Activated CD8-positive, alpha-beta memory T cell treated with anti-CD3 and anti-CD28 coated beads for 24 hours (primary cell): ENCODE results near the gene CDC37L1.
"Not testable (repeated sequence)": the region's sequence is repeated elsewhere in the genome, so short reads cannot be mapped to it uniquely, and the experiment has no call there.

Source experiments
- DNase-seq: peaks from one replicate; pipeline ENCODE4 v3.0.0-alpha.2; 2020

The CDC37L1 gene

DNA sequence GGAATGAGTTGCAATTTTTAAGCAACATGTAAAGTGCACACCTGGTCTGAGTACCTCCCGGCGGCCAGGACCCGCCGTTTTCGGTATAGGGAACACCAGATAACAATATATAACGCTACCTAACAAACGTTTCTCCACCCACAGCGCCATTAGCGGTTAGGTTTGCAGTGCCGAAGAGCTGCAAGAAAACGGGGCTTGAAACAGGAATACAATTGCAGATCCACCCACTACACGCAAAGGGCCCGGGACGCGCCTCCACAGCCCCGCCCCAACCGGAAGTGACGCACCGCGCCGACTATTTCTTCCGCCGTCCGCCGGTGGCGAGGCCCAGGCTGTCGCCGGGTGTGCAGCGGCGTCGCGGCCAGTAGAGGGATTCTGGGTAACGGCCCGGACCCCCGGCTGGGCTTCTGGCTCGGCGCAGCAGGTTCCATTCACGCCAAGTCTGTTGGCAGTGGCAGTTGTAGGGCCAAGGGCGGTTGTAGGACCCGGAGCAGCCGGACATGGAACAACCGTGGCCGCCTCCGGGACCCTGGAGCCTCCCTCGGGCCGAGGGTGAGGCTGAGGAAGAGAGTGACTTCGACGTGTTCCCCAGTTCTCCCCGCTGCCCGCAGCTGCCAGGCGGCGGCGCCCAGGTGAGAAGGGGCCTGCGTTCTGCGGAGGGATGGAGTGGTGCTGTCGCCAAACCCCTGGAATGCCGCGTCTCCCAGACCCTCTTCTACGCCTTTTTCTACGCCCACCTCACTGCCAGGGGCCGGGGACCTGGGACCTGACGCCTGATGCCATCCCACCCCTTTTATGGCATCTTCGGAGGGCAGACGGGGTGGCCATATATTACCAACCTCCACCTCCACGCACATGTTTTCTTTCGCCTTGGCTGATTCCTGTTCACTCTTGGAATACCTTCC is at the start of gene CDC37L1:
TSS of gene CDC37L1 (plus strand) at position 302 of the 905 bp plus-strand sequence. CDS start at position 501, 199 bp downstream.
- DNase-seq, result peak; percentile 100

DNA sequence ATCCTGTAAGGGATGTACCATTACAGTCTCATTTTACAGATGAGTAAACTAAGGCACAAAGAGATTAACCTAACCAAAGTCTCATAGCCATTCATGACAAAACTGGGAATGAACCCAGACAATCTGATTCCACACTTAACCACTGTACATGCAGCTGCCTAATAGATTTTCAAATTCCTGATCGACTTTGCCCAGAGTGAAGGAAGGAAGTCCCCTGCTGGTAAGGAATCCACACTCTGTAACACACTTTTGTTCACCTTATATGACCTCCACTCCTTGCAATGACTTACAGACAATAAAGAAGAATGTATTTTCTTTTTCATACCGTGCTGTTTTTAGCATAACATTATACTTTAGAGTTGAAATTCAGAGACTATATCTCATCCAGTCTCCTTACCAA is 48.5 kb upstream of the CDC37L1 start:
- DNase-seq, result no peak

DNA sequence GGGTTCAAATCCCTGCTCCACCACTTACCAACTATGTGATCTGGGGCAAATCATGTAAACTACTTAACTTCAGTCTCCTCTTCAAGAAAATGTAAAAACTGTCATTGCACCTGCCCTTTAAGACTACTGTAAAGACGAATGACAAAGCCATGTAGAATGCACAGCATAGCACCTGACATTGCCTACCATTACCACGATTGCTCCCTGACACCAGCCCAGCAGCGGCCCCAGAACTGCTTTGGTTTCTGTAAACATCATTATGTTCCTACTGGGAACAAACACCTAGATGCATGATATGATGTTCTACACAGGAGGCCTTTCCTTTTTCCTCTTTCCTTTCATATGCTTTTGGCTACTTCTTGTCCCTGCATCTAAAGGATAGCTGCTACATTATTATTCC is 40.4 kb upstream of the CDC37L1 start:
- DNase-seq, result no peak

DNA sequence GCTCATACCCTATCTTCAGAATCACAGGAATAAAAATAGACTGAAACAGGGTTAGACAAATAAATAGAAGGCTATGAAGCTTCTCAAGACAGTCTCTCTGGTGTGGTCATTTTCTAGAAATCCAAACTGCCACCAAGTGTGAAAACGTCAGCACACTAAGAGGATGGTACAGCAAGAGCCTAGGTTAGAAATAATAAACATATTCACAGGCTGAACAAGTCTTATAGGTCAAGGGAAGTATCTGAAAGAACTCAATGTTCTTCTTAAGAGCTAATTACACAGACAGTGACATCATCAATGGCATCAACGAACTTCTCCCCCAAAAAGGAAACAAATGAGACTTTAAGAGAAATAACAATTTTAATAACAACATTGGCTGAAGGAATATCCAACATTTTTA is 39.9 kb upstream of the CDC37L1 start:
- DNase-seq, result no peak

DNA sequence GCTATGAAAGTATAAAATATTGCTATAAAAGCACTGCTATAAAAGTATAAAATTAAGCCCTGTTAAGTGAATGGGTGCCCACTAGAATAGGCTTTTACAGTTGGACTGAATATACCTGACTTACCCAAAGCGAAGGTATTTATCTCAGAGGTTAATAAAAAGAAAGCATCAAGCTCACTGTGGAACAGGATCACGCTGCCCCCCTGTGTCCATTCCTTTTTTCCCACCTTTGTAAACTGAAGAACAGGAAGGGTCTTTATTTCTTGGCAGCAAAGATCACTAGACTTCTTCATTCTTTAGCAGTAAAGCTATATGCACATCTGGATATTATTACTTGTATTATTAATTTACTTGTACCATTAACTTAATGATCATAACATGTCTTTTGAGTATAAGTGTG is 39.3 kb upstream of the CDC37L1 start:
- DNase-seq, result no peak

DNA sequence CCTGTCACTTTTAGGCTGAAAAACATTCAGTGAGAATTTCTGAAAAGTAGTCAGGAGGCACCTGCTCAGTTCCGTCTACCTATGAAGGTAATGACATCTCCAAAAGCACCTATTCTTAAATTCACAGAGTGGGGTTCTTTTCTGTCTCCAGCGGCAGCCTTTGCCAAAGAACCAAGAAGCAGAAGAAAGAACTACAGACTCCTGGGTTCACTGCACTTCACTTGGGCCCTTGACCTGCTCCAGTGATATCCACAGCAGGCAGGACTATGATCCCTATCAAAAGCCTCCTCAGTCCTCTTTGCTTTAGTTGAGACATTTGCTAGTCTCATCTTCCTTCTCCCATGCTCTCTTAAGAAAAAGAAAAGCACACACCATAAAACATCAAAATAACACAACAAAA is 37.0 kb upstream of the CDC37L1 start:
- DNase-seq, result no peak

DNA sequence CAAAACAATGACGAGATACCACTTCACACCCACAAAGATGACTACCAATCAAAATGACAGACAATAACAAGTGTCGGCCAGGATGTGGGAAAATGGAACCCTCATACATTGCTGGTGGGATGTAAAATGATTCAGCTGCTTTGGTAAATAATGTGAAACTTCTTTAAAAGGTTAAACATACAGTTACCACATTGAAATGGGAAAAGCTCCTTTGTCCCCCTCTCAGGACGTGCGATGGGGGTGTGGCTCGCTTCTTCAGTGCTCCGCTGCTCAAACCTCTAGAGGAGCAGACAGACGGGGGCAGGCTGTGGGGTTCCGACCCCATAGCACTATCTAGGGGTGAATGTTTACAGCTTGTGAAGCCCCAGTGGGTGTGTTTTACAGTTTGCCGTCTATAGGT is 25.3 kb upstream of the CDC37L1 start:
- no peak for DNase-seq

DNA sequence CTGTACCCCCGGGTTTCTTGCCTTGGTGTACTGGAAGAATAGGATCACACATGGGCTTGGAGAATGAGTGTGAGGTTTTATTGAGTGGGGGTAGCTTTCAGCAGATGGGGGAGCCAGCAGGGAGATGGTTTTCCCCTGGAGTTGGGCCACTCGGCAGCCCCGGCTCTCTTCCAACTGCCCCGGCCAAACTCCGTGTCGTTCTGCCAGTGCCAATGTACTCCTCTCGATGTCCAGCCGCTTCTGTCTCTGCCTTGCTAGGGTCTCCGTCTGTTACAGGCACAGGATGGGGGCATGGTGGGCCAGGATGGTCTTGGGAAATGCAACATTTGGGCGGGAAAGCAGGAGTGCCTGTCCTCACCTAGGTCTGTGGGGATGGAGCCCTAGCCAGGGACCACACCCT is 24.8 kb upstream of the CDC37L1 start:
- DNase-seq, result no peak

DNA sequence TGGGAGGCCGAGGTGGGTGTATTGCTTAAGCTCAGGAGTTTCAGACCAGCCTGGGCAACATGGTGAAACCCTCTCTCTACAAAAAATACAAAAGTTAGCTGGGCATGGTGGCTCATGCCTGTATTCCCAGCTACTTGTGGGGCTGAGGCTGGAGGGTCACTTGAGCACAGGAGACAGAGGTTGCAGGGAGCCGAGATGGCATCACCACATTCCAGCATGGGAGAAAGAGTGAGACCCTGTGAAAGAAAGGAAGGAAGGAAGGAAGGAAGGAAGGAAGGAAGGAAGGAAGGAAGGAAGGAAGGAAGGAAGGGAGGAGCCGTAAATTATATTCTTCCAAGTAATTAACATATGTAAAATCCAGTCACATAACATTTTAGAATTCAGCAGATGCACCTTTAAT is 23.2 kb upstream of the CDC37L1 start:
- DNase-seq, result not testable (repeated sequence)

DNA sequence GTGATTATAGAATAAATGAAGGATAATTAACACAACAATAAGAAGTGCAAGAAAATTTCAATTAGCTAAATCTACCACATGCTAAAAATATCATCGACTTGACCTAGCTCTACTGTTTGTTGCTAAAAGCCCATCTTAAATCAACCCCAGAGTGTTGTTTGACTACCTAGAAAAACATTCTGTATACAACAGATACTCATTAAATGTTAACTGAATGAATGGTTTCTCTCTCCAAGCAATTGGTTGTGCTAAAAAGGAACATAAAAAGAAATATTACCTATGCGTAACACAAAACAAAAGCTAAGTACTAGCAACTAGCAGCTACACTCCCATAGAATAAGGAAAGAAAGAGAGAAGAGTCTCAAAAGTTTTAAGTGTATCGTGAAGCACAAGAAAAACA is 22.7 kb upstream of the CDC37L1 start:
- DNase-seq, result no peak

DNA sequence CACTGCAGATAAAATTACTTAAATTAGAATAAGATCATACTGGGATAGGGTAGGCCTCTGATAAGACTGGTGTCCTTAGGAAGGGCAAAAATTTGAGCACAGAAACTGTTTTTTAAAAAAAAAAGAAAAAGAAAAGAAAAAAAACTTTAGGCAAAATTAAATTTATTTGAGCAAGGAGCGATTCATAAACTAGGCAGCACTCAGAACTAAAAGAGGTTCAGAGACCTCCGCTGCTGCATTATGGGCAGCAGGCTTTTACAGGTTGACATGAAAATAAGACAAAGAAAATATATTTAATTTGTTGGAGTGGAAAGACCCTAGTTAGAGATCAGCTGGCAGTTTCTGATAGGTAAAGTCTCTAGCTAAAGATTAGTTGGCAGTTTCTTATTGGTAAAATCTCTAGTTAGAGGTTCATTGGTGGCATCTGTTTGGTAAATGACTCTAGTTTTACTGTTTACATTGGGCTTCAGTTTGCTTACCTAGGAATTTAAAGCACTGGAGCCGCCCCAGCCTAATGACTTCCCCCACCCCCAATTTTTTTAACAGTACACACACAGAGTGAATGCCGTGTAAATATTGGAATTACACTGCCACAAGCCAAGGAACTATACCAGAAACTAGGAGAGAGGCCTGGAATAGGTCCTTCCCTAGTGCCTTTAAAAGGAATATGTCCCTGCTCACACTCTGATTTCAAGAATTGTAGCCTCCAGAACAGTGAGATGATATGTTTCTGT is 21.8 kb upstream of the CDC37L1 start:
- DNase-seq, result no peak

DNA sequence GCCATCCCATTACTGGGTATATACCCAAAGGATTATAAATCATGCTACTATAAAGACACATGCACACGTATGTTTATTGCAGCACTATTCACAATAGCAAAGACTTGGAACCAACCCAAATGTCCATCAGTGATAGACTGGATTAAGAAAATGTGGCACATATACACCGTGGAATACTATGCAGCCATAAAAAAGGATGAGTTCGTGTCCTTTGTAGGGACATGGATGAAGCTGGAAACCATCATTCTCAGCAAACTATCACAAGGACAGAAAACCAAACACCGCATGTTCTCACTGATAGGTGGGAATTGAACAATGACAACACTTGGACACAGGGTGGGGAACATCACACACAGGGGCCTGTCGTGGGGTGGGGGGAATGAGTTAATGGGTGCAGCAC is 18.7 kb upstream of the CDC37L1 start:
- DNase-seq, result not testable (repeated sequence)

DNA sequence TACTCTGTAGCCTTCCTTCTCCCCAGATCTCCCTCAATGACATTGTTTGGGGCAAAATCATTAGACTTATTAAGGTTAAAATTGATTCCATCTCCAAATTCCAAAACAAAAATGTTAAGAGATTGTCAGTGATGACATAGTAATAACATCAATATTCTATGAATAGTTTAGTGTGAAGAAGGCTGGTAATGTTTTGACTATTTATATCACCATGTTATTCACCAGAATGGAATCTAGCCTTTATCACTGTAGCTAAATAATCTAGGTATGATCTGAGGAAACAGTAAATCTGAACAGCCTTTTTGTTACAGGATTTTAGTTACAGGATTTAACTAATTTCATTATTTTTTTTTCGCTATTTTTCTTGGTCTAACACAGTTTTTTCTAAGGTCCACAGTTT is 18.2 kb upstream of the CDC37L1 start:
- no peak for DNase-seq

DNA sequence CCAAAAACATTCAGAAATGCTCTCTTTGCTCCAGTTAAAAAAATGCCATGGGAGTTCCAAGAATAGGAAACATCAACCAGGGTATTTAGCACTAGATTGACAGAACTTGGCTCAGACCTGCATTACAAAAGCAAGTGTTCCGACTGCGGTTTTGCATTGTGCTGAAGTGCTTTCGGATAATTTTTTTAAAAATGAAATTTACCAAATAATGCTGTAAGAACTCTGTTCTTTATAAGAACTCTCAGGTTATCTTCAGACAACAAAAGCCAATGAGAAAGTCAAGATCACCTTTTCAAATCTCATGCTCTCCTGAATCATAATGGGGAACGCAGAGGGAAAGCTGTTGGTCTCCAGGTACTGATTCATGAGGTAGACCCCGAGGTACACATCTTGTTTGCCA is 17.8 kb upstream of the CDC37L1 start:
- no peak for DNase-seq

DNA sequence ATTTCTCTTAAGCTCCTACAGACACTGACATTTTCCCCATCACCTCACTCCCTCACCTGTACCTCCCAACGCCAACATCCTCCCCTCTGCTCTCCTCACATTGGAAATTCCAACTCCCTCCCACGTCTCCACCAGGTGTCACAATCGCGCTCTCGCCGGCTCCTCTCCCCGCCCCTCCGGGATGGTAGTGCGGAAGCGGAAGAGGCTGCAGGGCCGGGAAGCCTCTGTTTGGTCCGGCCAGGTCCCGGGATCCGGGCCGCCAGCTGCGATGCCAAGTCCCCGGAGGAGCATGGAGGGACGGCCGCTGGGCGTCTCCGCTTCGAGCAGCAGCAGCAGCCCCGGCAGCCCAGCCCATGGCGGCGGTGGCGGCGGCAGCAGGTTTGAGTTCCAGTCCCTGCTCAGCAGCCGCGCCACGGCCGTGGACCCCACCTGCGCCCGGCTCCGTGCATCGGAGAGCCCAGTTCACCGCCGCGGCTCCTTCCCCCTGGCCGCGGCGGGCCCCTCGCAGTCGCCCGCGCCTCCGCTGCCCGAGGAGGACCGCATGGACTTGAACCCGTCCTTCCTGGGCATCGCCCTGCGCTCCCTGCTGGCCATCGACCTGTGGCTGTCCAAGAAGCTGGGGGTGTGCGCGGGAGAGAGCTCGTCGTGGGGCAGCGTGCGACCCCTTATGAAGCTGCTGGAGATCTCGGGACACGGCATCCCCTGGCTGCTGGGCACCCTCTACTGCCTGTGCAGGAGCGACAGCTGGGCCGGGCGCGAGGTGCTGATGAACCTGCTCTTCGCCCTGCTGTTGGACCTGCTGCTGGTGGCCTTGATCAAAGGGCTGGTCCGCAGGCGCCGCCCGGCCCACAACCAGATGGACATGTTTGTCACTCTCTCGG is 17.0 kb upstream of the CDC37L1 start, which contains the start of gene PLPP6:
TSS of gene PLPP6 (plus strand) at position 187 of the 881 bp plus-strand sequence. CDS start at position 269, 82 bp downstream.
- DNase-seq, result peak; percentile 86

DNA sequence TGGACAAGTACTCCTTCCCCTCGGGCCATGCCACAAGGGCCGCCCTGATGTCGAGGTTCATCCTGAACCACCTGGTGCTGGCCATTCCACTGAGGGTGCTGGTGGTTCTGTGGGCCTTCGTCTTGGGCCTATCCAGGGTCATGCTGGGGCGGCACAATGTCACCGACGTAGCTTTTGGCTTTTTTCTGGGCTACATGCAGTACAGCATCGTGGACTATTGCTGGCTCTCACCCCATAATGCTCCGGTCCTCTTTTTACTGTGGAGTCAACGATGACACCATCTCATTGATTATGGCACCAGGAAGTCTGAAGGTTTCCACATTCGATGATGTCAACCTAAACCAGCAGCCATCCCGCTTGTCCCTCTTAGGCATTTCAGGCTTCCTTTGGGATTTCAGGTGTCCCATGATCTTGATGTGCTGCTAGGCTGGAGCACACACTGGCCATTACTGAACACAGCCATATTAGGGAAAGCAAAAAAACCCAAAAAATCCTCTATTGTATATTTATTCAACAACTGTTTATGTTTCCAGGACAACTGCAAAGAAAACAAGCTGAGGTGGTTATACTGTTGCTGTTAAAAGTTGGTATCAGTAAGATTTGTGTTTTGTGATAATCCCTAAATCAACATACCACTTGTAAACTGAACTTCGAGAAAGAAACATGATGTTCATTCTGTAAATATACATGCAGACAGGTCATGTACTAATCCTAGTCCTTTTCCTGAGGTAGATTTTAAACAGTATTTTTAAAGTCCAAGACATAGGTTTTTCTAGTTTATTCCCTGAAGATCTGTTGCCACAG is 16.2 kb upstream of the CDC37L1 start:
- no peak for DNase-seq

DNA sequence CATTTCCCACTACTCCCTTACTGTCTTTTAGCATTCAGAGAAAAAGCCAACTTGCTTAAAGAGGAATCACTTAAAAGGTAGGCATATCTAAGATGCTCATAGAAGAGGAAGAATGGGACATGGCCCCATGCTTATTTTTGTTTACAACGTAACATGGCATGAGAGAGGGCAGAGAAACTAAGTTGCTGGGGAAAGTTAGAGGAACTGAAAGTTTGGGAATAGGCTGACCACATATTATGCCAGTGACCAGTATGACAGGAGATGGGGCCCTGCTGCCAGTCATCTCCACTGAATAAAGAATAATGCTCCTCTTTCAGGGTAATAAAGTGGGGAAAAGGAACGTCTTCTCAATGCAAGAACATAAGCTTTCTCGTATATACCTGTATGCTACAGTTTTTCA is 15.4 kb upstream of the CDC37L1 start:
- DNase-seq, result no peak

DNA sequence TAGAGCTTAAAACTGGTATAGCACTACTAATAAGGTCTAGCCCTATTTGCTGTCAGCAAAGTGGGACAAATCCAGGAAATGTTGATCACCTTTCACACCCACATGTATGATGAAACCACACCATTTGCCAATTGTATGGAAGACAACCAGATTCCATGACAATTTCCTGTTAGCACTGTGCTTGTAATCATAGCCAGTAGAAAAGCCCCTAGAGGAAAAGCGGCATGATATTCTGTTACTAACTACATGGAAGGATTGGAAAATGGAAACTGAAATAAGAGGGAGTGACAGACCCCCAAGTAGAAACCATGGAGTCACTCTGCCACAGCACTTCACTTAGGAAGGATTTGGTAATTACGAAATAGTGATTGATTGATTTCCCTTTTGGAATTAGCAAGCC is 14.0 kb upstream of the CDC37L1 start:
- no peak for DNase-seq

DNA sequence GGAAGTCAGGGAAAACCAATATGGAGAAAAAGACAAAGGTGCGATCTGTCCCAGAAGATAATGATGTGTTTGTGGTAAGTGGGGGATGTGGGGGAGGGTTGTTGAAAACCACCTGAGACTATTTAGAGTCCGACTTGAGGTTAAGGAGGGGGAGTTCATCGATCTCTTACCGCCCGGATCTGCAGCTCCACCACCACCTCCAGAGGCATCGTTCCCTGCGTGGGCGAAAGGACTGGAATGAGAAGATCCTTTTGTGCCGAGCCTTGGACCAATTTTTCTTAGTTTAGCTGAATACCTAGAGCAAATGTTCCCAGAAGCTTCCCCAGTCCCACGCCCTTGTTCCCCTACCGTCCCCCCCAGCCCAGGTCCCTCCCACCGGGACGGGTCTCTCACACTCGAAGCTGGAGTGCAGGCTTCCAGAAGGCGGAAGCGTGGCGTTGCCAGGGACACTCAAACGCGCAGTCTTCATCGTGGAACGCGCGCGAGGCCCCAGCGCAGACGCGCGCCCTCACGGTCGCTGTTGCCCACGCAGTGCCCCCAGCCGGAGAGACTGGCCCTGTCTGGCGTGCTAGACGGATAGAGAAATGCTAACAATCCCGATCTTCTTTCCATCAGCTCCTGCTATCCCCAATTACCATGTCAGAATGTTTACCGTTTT is 13.2 kb upstream of the CDC37L1 start, which contains the start of gene SPATA6L:
TSS of gene SPATA6L (minus strand) at position 439 of the 658 bp plus-strand sequence. CDS start at position 209, 230 bp downstream.
- DNase-seq, result peak; percentile 66

DNA sequence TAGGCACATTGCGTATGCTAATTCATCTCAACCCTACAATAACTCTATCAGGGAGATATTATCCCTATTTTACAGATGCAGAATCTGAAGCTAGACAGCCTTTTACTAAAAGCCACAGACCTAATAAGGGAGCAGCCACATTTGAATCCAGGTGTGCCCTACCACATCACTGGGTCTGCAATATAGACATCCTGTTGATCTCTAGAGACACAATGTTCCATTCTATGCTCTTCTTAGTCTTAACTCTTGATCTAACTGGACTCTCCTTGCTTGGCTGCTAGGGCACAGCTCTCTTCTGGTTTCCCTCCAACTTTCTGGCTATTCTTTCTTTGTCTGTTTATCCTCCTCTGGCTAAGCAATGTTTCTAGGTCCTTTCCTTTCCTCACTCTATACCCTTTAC is 11.7 kb upstream of the CDC37L1 start:
- DNase-seq, result no peak

DNA sequence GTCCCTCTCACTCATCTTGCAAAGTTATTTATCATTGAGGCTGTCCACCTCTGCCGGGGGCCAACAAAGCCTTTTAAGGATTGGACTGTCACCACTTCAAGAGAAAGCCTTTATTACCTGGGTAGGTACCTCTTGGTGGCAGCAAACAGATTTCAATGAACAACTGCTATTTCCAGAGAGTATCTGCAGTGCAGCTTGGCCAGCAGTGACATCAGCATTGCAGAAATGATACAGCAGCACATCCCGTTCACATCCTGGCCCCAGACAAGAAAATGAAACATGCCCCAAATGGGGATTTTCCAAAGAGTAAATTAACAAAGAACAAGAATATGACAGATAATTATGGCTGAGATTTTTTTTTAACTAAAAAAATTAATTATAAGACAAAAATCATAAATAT is 10.8 kb upstream of the CDC37L1 start:
- DNase-seq, result no peak
